Muscle layer of duodenum (tissue), 2 donors: ENCODE measurements around the gene ZC3H12C.

Experiments
- H3K27ac ChIP-seq: one replicate; pipeline ENCODE4 v1.7.0; 2013; ENCODE audit warnings: mild to moderate bottlenecking, low read length
- H3K27me3 ChIP-seq: one replicate; pipeline ENCODE4 v1.7.0; 2013; ENCODE audit warnings: low read depth, mild to moderate bottlenecking, control low read depth, low read length
- H3K36me3 ChIP-seq, 2 donors: one replicate each; pipeline ENCODE4 v1.7.0; 2013; ENCODE audit warnings: low read length in 2 of 2, control low read depth in 1 of 2, mild to moderate bottlenecking in 1 of 2; ENCODE audit not compliant: insufficient read depth in 2 of 2, control insufficient read depth in 1 of 2
- H3K4me1 ChIP-seq, 2 donors: one replicate each; pipeline ENCODE4 v1.7.0; 2013; ENCODE audit warnings: low read length in 2 of 2, mild to moderate bottlenecking in 2 of 2, control low read depth in 1 of 2, moderate library complexity in 1 of 2; ENCODE audit not compliant: insufficient read depth in 2 of 2, control insufficient read depth in 1 of 2
- H3K4me3 ChIP-seq, 2 donors: one replicate each; pipeline ENCODE4 v1.7.0; 2013; ENCODE audit warnings: low read length in 2 of 2, low read depth in 1 of 2, mild to moderate bottlenecking in 1 of 2
- H3K9me3 ChIP-seq, 2 donors: one replicate each; pipeline ENCODE4 v1.7.0; 2013; ENCODE audit warnings: low read length in 2 of 2, control low read depth in 1 of 2, mild to moderate bottlenecking in 1 of 2; ENCODE audit not compliant: control insufficient read depth in 1 of 2
- donor health status: healthy.

The ZC3H12C gene

DNA sequence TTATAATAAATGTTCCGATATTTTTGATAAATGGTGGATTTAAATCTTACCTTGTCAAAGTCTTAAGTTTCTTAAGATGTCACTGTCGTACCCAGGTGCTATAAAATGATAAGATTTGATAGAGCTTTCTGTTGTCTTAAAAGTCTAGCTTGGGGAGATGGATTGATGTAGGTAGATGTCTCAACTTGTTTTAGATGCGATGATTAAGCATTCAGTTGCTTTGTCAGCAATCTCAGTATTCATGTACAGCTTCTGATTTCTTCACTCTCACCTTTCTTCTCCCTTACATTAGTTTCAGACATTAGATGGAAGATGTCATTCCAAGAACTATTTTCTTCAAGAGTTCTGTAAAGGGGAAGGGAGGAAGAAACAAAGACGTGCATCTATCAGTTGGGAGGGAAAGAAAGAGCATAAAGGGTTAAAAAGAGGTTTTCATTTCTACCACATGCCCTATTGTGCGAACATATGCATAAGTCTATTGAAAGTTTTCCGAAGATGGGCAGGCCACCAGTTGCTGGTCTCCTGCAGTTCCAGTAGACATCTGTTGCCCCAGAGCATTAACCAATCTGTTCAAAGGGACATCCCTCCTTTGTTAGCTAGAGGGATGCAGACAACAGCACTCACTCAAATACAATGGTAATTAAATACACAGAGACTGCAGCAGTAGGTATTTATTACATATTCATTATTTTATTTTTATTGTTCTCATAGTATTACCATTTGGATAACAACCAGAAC, 38.4 kb downstream of the ZC3H12C start:
- Histone ChIP-seq H3K4me3 (no peak overlapping the region), H3K36me3 (peaks cover 0 to under 1% of the 10 kb centered on the region in 2 donors), H3K4me1 (no peaks in the 10 kb centered on the region), H3K9me3 (no peaks in the 10 kb centered on the region), H3K27ac (no peak overlapping the region), H3K27me3 (no peaks in the 10 kb centered on the region)

DNA sequence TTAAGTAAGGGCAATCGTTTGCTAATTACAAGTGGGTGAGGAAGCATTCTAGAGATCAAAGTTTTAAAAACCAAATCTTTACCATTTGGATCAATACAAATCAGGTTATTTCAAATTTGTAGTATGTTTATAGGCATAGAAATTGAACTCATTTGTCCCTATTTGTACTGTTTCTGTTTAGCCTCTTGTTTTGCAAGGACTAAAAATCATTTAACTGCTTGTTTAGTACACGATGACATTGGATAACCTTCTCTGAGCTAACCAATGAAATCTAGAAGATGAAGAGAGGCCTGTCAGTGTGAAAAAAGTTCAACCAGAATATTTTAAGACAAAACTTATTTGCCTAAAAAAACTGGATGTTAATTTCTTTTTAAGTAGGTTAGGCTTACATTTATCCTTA, 40.0 kb downstream of the ZC3H12C start:
- Histone ChIP-seq H3K36me3 (peaks cover 6% of the 10 kb centered on the region in 2 donors), H3K9me3 (no peaks in the 10 kb centered on the region), H3K4me1 (no peaks in the 10 kb centered on the region), H3K27ac (no peak overlapping the region), H3K4me3 (no peak overlapping the region), H3K27me3 (no peaks in the 10 kb centered on the region)

DNA sequence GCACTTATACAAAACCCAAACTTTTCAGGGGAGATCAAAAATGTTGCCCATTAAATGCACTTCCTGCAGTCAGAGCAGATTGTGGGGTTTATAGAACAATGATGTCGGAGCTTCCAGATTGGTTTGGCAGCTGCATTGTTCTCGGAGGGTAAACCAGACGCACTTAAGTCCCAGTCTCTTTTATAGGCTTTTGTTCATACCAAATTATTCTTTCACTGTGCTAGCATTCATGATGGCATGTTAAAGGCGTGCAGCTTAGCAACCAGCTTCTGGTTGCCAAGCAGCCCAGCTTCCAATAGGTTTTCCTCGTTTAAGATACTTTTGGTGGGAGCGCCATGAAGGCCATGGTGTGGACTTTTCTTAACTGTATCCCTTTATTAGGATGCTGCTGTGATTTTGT, 40.9 kb downstream of the ZC3H12C start:
- no peaks in the 10 kb centered on the region for H3K9me3 ChIP-seq
- no peak overlapping the region for H3K4me3 ChIP-seq

DNA sequence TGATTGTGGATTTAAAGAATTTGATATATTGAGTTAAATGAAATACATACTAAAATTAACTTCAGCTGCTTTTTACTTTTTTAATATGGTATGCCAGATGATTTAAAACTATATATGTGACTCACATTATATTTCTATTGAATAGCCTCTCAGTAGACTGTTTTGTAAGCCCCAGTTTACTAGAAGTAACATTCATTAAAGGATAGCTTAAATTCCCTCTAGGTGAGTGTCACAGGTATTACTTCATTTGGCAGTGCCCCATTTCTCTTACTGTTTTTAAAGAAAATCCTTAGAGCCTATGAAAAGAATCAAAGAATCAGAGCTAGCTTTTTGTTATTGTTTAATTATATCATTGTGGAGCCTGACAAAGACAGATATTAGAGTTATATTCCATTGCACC, 48.6 kb downstream of the ZC3H12C start:
- Histone ChIP-seq H3K4me3 (no peak overlapping the region), H3K27me3 (no peaks in the 10 kb centered on the region), H3K27ac (no peak overlapping the region), H3K4me1 (no peaks in the 10 kb centered on the region), H3K9me3 (no peaks in the 10 kb centered on the region), H3K36me3 (peaks cover 4 to 5% of the 10 kb centered on the region in 2 donors)

More for the DNA sequence above, 40.9 kb downstream of the ZC3H12C start:
- Histone ChIP-seq H3K27me3 (no peaks in the 10 kb centered on the region), H3K27ac (no peak overlapping the region), H3K36me3 (peaks cover 6% of the 10 kb centered on the region in 2 donors), H3K4me1 (no peaks in the 10 kb centered on the region)

DNA sequence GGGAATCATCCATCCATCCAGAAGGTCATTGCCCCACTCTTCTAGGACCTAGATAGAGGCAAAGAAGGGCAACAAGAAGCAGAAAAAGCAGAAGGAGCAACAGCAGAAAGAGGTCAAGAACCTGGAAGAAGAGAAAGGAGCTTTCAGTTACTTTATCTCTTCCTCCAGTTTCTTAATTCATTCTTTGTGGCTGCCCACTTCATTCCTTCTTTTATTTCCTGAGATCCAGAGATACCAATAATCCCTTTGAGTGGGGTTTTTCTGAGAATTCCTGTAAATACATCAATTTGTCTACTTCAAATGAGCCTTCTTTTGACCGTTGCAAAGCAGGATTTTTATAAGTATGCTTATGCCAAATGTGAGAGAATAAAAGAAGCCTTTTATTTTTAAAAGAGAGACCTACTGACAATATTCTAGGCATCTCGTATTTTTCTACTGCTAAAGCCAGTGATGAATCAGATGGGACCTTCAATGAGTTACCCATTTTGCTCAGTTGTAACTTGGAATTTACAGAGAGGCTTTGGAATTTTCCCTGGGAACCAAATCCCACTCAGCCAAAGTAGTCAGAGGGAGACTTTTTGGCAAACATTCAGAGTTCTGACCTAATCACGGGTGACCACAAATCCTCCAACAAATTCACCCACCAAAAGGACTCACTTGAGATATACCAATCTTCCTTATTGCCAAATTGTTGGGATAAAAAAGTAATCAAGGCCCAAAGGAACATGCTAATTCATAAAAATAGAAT, 54.9 kb downstream of the ZC3H12C start:
- Histone ChIP-seq H3K4me3 (no peak overlapping the region), H3K27ac (no peak overlapping the region), H3K36me3 (no peaks in the 10 kb centered on the region), H3K27me3 (no peaks in the 10 kb centered on the region), H3K9me3 (no peaks in the 10 kb centered on the region), H3K4me1 (peaks cover 3% of the 10 kb centered on the region in 2 donors)

DNA sequence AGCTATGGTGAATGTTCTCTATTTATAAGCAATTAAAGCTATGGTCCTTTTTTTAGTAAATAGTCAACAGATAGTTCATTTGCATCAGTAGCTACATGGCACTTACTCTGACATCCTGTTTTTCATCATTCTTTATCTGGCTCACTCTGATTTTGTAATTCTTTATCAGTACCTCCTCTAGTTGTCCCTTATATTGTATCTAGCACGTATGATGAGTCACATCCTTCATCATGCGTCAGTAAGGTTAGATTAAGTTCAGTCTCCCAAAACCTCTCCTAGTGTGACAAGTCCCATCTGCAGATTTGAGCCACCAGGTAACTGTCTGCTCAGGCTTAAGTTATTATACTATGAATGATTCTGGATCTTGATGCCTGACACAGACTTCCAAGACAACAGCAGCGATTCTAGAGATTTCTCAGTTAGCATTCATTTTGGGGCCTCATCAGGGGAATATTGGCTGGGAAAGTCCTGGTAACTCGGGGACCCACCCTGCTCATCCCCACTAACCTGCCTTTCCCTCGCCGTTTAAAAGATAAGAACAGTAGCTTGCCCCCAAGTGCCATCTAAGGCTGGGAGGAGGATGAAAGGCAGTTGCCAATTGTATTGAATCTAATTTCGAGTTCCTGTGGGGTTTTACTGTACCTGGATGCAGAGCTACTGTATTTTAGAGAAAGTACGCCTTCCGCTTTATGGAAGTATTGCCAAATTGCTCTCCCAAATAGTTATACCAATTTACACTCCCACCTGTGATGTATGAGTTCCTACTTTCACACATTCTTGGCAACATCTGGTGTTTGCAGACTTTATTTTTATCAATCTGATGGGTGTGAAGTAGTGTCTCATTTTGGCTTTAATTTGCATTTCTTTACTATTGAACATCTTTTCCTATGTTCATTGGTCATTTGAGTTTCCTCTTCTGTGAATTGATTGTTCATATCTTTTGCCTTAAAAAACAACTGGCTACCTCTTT, 55.9 kb downstream of the ZC3H12C start:
- Histone ChIP-seq H3K4me3 (no peak overlapping the region), H3K9me3 (no peaks in the 10 kb centered on the region), H3K27ac (no peak overlapping the region), H3K36me3 (no peaks in the 10 kb centered on the region), H3K4me1 (peaks cover 3% of the 10 kb centered on the region in 2 donors), H3K27me3 (no peaks in the 10 kb centered on the region)

DNA sequence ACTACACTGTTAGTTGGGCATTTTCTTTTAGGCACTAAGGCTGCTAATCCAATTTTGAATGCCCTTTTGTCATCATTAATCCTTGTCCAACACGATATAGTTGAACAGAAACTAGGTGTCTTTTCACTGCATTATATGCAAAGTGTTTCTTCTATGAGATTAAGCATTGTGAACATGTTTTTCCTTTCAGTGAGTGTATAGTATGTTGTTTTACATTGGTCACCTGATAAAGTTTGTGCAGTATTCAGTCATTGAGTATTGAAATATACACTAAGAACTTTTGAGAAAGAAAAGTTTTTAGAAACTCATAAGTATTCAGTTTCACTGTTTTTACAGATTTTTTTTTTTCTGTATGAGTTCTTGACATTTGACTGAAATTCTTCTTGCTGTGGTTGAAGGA, 59.0 kb downstream of the ZC3H12C start:
- H3K4me1 ChIP-seq: peaks cover 3 to 8% of the 10 kb centered on the region in 2 donors
- H3K36me3 ChIP-seq: no peaks in the 10 kb centered on the region
- H3K9me3 ChIP-seq: no peaks in the 10 kb centered on the region
- no peaks in the 10 kb centered on the region for H3K27me3 ChIP-seq
- no peak overlapping the region for H3K4me3 ChIP-seq
- H3K27ac ChIP-seq: no peak overlapping the region

DNA sequence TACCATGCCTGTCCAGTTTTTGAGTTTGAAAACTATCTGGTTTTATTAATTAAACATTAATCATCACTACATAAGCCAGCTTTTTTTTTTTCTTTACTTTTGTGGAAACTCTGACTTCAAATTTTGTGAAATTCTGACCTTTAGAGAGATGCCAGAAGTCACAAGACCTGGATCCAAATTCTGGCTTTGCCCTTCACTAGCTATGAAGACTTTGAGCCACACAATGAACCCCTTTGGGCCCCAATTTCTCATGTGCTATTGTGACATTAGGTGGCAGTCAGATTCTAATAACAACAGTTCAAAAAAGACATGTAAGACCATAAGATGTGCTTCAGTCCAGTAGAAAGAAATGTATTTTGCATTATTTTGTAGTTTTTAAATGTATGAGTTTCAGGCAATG, 60.3 kb downstream of the ZC3H12C start:
- H3K4me1 ChIP-seq: peaks cover 1 to 5% of the 10 kb centered on the region in 2 donors

DNA sequence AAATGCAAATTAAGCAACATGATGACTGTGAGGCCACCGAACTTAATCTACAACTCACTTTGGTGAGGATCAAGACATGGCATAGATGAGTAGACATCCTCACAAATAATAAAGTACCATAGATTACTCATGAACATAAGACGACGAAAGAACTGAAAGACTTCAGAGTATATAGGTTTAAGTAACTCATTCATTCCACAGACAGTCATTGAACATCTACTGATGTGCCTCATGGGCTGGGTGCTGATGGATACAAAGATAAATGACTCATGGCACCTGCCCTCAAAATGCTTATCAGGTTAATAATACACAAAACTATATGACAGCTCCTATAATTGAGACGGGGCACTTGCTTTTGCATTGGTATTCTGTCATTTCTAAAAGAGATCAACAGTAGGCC, 63.3 kb downstream of the ZC3H12C start:
- Histone ChIP-seq H3K4me1 (peaks cover 0 to 5% of the 10 kb centered on the region in 2 donors), H3K27me3 (no peaks in the 10 kb centered on the region), H3K36me3 (peaks cover 19 to 20% of the 10 kb centered on the region in 2 donors), H3K27ac (no peak overlapping the region), H3K9me3 (no peaks in the 10 kb centered on the region), H3K4me3 (no peak overlapping the region)

More for the DNA sequence above, 60.3 kb downstream of the ZC3H12C start:
- Histone ChIP-seq H3K36me3 (peaks cover 0 to 7% of the 10 kb centered on the region in 2 donors), H3K9me3 (no peaks in the 10 kb centered on the region), H3K27ac (no peak overlapping the region), H3K4me3 (no peak overlapping the region), H3K27me3 (no peaks in the 10 kb centered on the region)

DNA sequence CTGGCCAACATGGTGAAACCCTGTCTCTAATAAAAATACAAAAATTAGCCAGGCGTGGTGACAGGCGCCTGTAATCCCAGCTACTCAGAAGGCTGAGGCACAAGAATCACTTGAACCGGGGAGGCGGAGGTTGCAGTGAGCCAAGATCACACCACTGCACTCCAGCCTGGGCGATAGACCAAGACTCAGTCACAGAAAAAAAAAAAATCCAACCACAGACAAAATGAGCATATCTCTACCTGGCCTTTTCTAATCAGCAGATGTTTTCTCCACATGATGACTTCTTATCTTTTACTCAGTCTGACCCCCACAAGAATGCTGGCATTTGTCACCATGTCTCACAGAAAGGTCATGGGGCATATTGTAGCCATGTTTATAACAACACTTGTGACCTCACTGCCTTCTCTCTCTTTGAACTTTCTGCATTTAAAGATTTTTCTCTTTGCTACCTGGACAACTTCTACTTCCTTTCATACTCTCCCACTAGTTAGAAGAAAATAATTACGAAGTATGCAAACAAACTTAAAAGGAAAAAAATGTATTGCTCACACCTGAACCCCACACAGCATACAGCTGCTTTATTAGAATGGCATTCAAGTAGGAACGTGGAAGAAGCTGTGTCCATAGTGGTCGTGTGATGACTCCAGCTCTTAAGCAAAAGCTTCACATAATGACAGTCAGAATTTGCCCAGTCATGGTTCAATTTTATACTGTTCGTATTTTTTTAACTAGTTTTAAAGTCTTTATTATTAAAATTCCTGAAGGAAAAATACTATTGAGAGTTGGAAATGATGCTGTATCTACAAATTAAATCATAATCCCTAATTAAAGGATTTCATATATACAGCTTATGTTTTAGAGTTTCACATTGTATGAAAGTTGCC, 65.4 kb downstream of the ZC3H12C start:
- Histone ChIP-seq H3K4me3 (no peak overlapping the region), H3K36me3 (peaks cover 22 to 23% of the 10 kb centered on the region in 2 donors)

More for the DNA sequence above, 65.4 kb downstream of the ZC3H12C start:
- Histone ChIP-seq H3K27me3 (no peaks in the 10 kb centered on the region), H3K9me3 (no peaks in the 10 kb centered on the region), H3K4me1 (peaks cover 0 to 5% of the 10 kb centered on the region in 2 donors), H3K27ac (no peak overlapping the region)
